WTC11 (cell line): ENCODE results near the gene ATXN7L2. TPM values are rescaled to one million over a fixed set of nuclear protein-coding genes. Genes with fewer than 3 reads are reported as not detected.

Source experiments
- ATAC-seq: fragments of 200-7000 bp; cut with Tn5 transposase; 2 replicates; pipeline ENCODE4 v1.10.0; 2021; ENCODE audit warnings: mild to moderate bottlenecking, moderate library complexity
- CTCF ChIA-PET: fragments of 300-600 bp; sonication (Branson Sonifier 250); formaldehyde crosslinking; loops from one replicate; lab custom pipeline; 2021; ENCODE audit warnings: antibody characterized with exemption; lab: Charles Lee
- POLR2A ChIA-PET: fragments of 350-600 bp; sonication (Branson Sonifier 250); formaldehyde crosslinking; loops from one replicate; lab custom pipeline; 2021; ENCODE audit warnings: antibody characterized with exemption; lab: Charles Lee
- DNase-seq: peaks from one replicate; pipeline ENCODE4 v3.0.0; 2021; ENCODE audit warnings: low spot score
- H3K27ac Mint-ChIP-seq: 2 replicates; pipeline ENCODE4 v1.8.0; 2021; ENCODE audit warnings: mixed read lengths
- H3K27me3 Mint-ChIP-seq: 2 replicates; pipeline ENCODE4 v1.8.0; 2021; ENCODE audit warnings: low read depth, mild to moderate bottlenecking, moderate library complexity, mixed read lengths
- H3K36me3 Mint-ChIP-seq: 2 replicates; pipeline ENCODE4 v1.8.0; 2021; ENCODE audit warnings: mixed read lengths
- H3K4me1 Mint-ChIP-seq: 2 replicates; pipeline ENCODE4 v1.8.0; 2022; ENCODE audit warnings: mixed read lengths
- H3K4me3 Mint-ChIP-seq: 2 replicates; pipeline ENCODE4 v1.8.0; 2021; ENCODE audit warnings: mild to moderate bottlenecking, moderate library complexity, mixed read lengths
- H3K9me3 Mint-ChIP-seq: 2 replicates; pipeline ENCODE4 v1.8.0; 2021; ENCODE audit warnings: mixed read lengths
- AR ChIP-seq: fragments of 250-450 bp; sonication (Bioruptor Pico); IDR thresholded peaks from 2 replicates; pipeline ENCODE4 v1.9.0; 2021; ENCODE audit warnings: mild to moderate bottlenecking
- CREB1 ChIP-seq: sonication (generic); formaldehyde crosslinking; IDR thresholded peaks from 2 replicates; pipeline ENCODE4 v1.8.0; 2023; ENCODE audit warnings: mild to moderate bottlenecking, missing genetic modification reagents
- CREM ChIP-seq: sonication (generic); formaldehyde crosslinking; IDR thresholded peaks from 2 replicates; pipeline ENCODE4 v1.8.1; 2022; ENCODE audit warnings: mild to moderate bottlenecking, missing genetic modification reagents, moderate library complexity
- GRHL2 ChIP-seq: fragments of 250-450 bp; sonication (Bioruptor Pico); IDR thresholded peaks from 2 replicates; pipeline ENCODE4 v1.8.0; 2022; ENCODE audit warnings: mild to moderate bottlenecking, moderate library complexity; ENCODE audit not compliant: insufficient replicate concordance, severe bottlenecking
- JAZF1 ChIP-seq: fragments of 250-450 bp; sonication (Bioruptor Pico); IDR thresholded peaks from 2 replicates; pipeline ENCODE4 v1.9.0; 2021; ENCODE audit warnings: moderate library complexity, mild to moderate bottlenecking, inconsistent platforms
- JUN ChIP-seq: sonication (generic); formaldehyde crosslinking; IDR thresholded peaks from 2 replicates; pipeline ENCODE4 v1.8.0; 2023; ENCODE audit warnings: mild to moderate bottlenecking, missing genetic modification reagents
- NFATC4 ChIP-seq: fragments of 250-450 bp; sonication (Bioruptor Pico); IDR thresholded peaks from 2 replicates; pipeline ENCODE4 v1.9.0; 2021; ENCODE audit warnings: mild to moderate bottlenecking
- NR1H2 ChIP-seq: sonication (generic); formaldehyde crosslinking; IDR thresholded peaks from 2 replicates; pipeline ENCODE4 v1.9.0; 2021; ENCODE audit warnings: mild to moderate bottlenecking, moderate library complexity, missing genetic modification reagents
- OVOL2 ChIP-seq: fragments of 250-450 bp; sonication (Bioruptor Pico); IDR thresholded peaks from 2 replicates; pipeline ENCODE4 v1.9.0; 2021; ENCODE audit warnings: mild to moderate bottlenecking, borderline replicate concordance
- RELA ChIP-seq: sonication (generic); formaldehyde crosslinking; IDR thresholded peaks from 2 replicates; pipeline ENCODE4 v1.8.1; 2022; ENCODE audit warnings: missing genetic modification reagents, mild to moderate bottlenecking, borderline replicate concordance
- SMAD4 ChIP-seq: sonication (generic); formaldehyde crosslinking; IDR thresholded peaks from 2 replicates; pipeline ENCODE4 v1.8.0; 2022; ENCODE audit warnings: mild to moderate bottlenecking, missing genetic modification reagents
- SP1 ChIP-seq: sonication (generic); formaldehyde crosslinking; conservative IDR thresholded peaks from 2 replicates; pipeline ENCODE4 v1.8.1; 2022; ENCODE audit warnings: missing genetic modification reagents
- ZMAT4 ChIP-seq: fragments of 250-450 bp; sonication (Bioruptor Pico); IDR thresholded peaks from 2 replicates; pipeline ENCODE4 v1.9.0; 2021; ENCODE audit warnings: mild to moderate bottlenecking
- ZNF138 ChIP-seq: sonication (generic); formaldehyde crosslinking; conservative IDR thresholded peaks from 2 replicates; pipeline ENCODE4 v1.8.1; 2022; ENCODE audit warnings: mild to moderate bottlenecking, moderate library complexity, missing genetic modification reagents
- ZNF232 ChIP-seq: sonication (generic); formaldehyde crosslinking; IDR thresholded peaks from 2 replicates; pipeline ENCODE4 v1.8.0; 2022; ENCODE audit warnings: mild to moderate bottlenecking, missing genetic modification reagents
- ZNF317 ChIP-seq: sonication (generic); formaldehyde crosslinking; IDR thresholded peaks from 2 replicates; pipeline ENCODE4 v1.8.1; 2023; ENCODE audit warnings: low read depth, mild to moderate bottlenecking, moderate library complexity, missing genetic modification reagents, borderline replicate concordance
- ZNF396 ChIP-seq: fragments of 250-450 bp; sonication (Bioruptor Pico); IDR thresholded peaks from 2 replicates; pipeline ENCODE4 v1.8.0; 2021; ENCODE audit warnings: mild to moderate bottlenecking, moderate library complexity, borderline replicate concordance
- ZNF423 ChIP-seq: fragments of 250-450 bp; sonication (Bioruptor Pico); IDR thresholded peaks from 2 replicates; pipeline ENCODE4 v2.1.2; 2022; ENCODE audit warnings: mild to moderate bottlenecking, moderate library complexity
- ZNF532 ChIP-seq: fragments of 250-450 bp; sonication (Bioruptor Pico); IDR thresholded peaks from 2 replicates; pipeline ENCODE4 v1.9.0; 2021; ENCODE audit warnings: mild to moderate bottlenecking, borderline replicate concordance
- total RNA-seq: library from RNA; stranded (reverse); gene quantifications from 3 replicates; pipeline ENCODE4 v1.2.3, GENCODE V29; 2021

Gene ATXN7L2
- total RNA-seq, 1 experiment from 2014 or later = 11.1 TPM

- no peak overlapping the region for H3K4me3 Mint-ChIP-seq
- peaks cover 5% of the 10 kb centered on the region for H3K9me3 Mint-ChIP-seq
- no peak for TF ChIP-seq SP1
- no peak for ATAC-seq
- H3K4me1 Mint-ChIP-seq = no peaks in the 10 kb centered on the region
- no peak for DNase-seq
- ChIA-PET CTCF (interaction anchor here (0.8 kb wide), 1 partner anchor 43 kb away, joined by 3 read pairs; no protein-coding TSS in a partner anchor), POLR2A (no interaction called here)
- H3K36me3 Mint-ChIP-seq = no peaks in the 10 kb centered on the region
- H3K27me3 Mint-ChIP-seq = peaks cover 18% of the 10 kb centered on the region
- no peak overlapping the region for H3K27ac Mint-ChIP-seq
Observed at GRCh38 chr1:109447524-109447923, 36.2 kb upstream of the ATXN7L2 start.

GRCh38 chr1:109454497-109455133 is 29.1 kb upstream of the ATXN7L2 start:
- no peak for TF ChIP-seq AR
- TF ChIP-seq OVOL2 (CRISPR knock-in tag) = no peak
- no peak for TF ChIP-seq JUN
- no peak for TF ChIP-seq NFATC4 (CRISPR knock-in tag)
- no peak for TF ChIP-seq ZNF423 (CRISPR knock-in tag)
- no peak for TF ChIP-seq ZNF138 (CRISPR knock-in tag)
- no peak for TF ChIP-seq SMAD4 (CRISPR knock-in tag)
- no peak for TF ChIP-seq ZNF532 (CRISPR knock-in tag)
- peaks cover 26% of the 10 kb centered on the region for H3K36me3 Mint-ChIP-seq
- no peak for DNase-seq
- peaks cover 41% of the 10 kb centered on the region for H3K9me3 Mint-ChIP-seq
- H3K4me1 Mint-ChIP-seq = no peaks in the 10 kb centered on the region
- no peak for ATAC-seq
- H3K4me3 Mint-ChIP-seq = no peak overlapping the region
- no peak overlapping the region for H3K27ac Mint-ChIP-seq
- peaks cover 20% of the 10 kb centered on the region for H3K27me3 Mint-ChIP-seq
- ChIA-PET POLR2A (no interaction called here), CTCF (interaction anchor here (1.1 kb wide), 1 partner anchor 36 kb away, joined by 3 read pairs; no protein-coding TSS in a partner anchor)

- Mint-ChIP-seq H3K36me3 (peaks cover 26% of the 10 kb centered on the region), H3K4me3 (no peak overlapping the region), H3K27me3 (peaks cover 31% of the 10 kb centered on the region), H3K27ac (no peak overlapping the region), H3K9me3 (peaks cover 41% of the 10 kb centered on the region), H3K4me1 (no peaks in the 10 kb centered on the region)
- DNase-seq = no peak
- CTCF ChIA-PET = interaction anchor here (0.6 kb wide), 2 partner anchors 76 to 182 kb away, joined by 3 read pairs; no protein-coding TSS in a partner anchor
- ATAC-seq = no peak
- POLR2A ChIA-PET = no interaction called here
- TF ChIP-seq GRHL2 (CRISPR knock-in tag) (no peak), JUN (no peak), ZNF232 (CRISPR knock-in tag) (no peak), ZNF317 (CRISPR knock-in tag) (no peak), ZNF532 (CRISPR knock-in tag) (no peak), ZNF396 (no peak), ZNF138 (CRISPR knock-in tag) (no peak), RELA (CRISPR knock-in tag) (no peak), JAZF1 (CRISPR knock-in tag) (no peak), CREB1 (CRISPR knock-in tag) (no peak), CREM (CRISPR knock-in tag) (no peak), NR1H2 (CRISPR knock-in tag) (no peak), ZMAT4 (CRISPR knock-in tag) (no peak)
Observed at GRCh38 chr1:109457819-109458218, 25.9 kb upstream of the ATXN7L2 start.
